Measurements from ENCODE around the gene TCF19.
A peak's percentile ranks its signal among the peaks of the same experiment; 100 is the strongest.
"Not testable (repeated sequence)": the region's sequence is repeated elsewhere in the genome, so short reads cannot be mapped to it uniquely, and the experiment has no call there.

The TCF19 gene

DNA sequence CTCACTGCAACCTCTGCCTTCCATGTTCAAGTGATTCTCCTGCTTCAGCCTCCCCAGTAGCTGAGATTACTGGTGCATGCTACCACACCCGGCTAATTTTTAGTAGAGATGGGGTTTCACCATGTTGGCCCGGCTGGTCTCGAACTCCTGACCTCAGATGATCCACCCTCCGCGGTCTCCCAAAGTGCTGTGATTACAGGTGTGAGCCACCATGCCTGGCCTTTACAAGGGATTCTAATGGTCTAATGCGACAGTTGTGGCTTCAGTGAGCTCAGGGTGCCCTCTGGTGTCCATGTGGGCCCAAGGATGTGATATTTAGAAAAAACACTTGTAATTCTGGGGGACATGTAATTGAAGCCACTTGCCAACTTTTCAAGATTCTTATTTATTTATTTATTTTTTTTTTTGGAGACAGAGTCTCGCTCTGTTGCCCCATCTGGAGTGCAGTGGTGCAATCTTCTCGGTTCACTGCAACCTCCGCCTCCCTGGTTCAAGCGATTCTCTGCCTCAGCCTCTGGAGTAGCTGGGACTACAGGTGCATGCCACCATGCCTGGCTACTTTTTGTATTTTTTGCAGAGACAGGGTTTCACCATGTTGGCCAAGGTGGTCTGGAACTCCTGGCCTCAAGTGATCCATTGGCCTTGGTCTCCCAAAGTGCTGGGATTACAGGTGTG, 34.2 kb downstream of the TCF19 start:
- H3K4me1 Mint-ChIP-seq: peaks cover 11 to 15% of the 10 kb centered on the region in 2 donors
- not testable (repeated sequence) for H3K9me3 Mint-ChIP-seq, H3K36me3 Mint-ChIP-seq, H3K27ac Mint-ChIP-seq, H3K4me3 Mint-ChIP-seq, H3K27me3 Mint-ChIP-seq
- ATAC-seq (replicated peaks) (peak; percentile 49 to 51), DNase-seq (peak; percentile 41)

DNA sequence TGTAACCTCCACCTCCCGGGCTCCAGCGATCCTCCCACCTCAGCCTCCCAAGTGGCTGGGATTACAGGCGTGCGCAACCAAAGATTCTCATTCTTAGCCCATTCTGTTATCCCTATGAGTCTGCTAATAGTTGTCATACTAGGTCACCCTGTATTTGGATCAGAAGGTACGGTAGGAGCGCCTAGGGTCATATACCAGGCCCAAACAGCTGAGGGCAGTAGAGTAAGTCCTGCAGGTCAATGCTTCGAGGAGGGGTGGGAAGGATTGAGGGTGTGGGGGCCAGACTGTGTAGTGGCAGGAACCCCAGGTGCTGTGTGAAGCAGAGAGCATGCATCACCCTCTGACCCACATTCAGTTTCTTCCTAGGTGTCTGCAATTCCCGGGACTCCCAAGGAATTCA, 34.8 kb downstream of the TCF19 start:
- H3K36me3 Mint-ChIP-seq: peaks cover 2 to 4% of the 10 kb centered on the region in 2 donors
- H3K4me3 Mint-ChIP-seq: no peak overlapping the region
- H3K4me1 Mint-ChIP-seq: peaks cover 14 to 17% of the 10 kb centered on the region in 2 donors
- DNase-seq: no peak
- H3K9me3 Mint-ChIP-seq: no peaks in the 10 kb centered on the region
- H3K27me3 Mint-ChIP-seq: no peaks in the 10 kb centered on the region
- ATAC-seq (replicated peaks): no peak
- no peak overlapping the region for H3K27ac Mint-ChIP-seq

DNA sequence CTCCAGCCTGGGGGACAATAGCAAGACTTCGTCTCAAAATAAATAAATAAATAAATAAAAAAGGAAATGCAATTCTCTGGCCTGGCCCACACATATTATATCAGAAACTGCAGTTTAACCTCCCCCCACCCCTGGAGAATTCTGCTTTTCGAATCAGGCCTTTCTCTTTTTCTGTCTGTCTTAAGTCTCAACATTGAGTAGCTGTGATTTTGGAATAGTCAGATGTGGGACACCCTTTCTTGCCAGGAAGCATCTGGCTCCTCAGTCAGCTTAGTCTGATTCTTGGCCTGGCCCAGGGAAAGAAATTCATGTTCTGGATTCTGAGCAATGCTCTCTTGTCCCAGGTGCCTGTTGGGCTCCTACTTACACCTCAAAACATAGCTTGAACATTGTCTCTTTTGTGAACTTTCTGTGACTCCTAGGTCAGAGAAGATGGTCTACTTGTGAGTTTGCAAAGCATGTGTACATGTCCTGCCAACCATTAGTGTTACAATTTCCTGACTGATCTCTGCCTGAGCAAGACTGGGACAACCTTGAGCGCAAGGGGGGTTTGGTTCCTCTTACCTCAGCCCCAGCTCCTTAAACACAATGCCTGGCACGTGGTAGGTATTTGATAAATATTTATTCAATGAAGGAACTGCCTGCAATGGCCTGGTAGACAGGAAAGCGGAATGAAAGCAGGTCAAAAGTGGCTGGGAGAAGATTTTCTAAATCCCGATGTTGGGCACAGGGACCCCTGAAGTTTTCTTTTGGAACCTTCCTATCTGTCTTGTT, 35.9 kb downstream of the TCF19 start:
- Mint-ChIP-seq H3K27ac (peak overlapping the region; percentile 39), H3K36me3 (peaks cover 2 to 4% of the 10 kb centered on the region in 2 donors), H3K4me3 (no peak overlapping the region), H3K4me1 (peaks cover 16 to 25% of the 10 kb centered on the region in 2 donors), H3K27me3 (no peaks in the 10 kb centered on the region), H3K9me3 (no peaks in the 10 kb centered on the region)
- ATAC-seq (replicated peaks): no peak
- no peak for DNase-seq

DNA sequence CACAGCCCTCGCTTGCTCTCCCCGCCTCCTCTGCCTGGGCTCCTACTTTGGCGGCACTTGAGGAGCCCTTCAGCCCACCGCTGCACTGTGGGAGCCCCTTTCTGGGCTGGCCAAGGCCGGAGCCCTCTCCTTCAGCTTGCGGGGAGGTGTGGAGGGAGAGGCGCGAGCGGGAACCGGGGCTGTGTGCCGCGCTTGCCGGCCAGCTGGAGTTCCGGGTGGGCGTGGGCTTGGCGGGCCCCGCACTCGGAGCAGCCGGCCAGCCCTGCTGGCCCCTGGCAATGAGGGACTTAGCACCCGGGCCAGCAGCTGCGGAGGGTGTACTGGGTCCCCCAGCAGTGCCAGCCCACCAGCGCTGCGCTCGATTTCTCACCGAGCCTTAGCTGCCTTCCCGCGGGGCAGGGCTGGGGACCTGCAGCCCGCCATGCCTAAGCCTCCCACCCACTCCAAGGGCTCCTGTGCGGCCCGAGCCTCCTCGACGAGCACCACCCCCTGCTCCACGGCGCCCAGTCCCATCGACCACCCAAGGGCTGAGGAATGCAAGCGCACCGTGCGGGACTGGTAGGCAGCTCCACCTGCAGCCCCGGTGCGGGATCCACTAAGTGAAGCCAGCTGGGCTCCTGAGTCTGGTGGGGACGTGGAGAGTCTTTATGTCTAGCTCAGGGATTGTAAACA, 37.1 kb downstream of the TCF19 start:
- Mint-ChIP-seq H3K4me1 (peaks cover 16 to 25% of the 10 kb centered on the region in 2 donors), H3K27ac (peak overlapping the region; percentile 37)
- not testable (repeated sequence) for H3K4me3 Mint-ChIP-seq; DNase-seq; H3K36me3 Mint-ChIP-seq; H3K27me3 Mint-ChIP-seq; H3K9me3 Mint-ChIP-seq; ATAC-seq (replicated peaks)

DNA sequence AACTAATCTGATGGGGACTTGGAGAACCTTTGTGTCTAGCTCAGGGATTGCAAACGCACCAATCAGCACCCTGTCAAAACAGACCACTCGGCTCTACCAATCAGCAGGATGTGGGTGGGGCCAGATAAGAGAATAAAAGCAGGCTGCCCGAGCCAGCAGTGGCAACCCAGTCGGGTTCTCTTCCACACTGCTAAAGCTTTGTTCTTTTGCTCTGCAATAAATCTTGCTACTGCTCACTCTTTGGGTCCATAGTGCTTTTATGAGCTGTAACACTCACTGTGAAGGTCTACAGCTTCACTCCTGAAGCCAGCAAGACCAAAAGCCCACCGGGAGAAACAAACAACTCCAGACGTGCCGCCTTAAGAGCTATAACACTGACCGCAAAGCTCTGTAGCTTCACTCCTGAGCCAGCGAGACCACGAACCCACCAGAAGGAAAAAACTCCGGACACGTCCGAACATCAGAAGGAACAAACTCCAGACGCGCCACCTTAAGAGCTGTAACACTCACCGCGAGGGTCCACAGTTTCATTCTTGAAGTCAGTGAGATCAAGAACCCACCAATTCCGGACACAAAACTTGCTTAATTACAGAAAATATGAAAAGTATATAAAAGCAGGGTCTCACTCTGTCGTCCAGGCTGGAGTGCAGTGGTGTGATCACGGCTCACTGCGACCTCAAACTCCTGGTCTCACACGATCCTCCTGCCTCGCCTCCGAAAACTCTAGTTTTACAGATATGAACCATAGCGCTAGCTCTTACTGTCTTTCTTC, 38.0 kb downstream of the TCF19 start:
- DNase-seq, H3K27me3 Mint-ChIP-seq, H3K36me3 Mint-ChIP-seq, H3K9me3 Mint-ChIP-seq: not testable (repeated sequence)
- peak overlapping the region; percentile 64 to 87 for H3K4me3 Mint-ChIP-seq
- peak overlapping the region; percentile 94 for H3K27ac Mint-ChIP-seq
- peak in 1 of 2 donors; percentile 0 for ATAC-seq (replicated peaks)
- peaks cover 19 to 31% of the 10 kb centered on the region in 2 donors for H3K4me1 Mint-ChIP-seq

DNA sequence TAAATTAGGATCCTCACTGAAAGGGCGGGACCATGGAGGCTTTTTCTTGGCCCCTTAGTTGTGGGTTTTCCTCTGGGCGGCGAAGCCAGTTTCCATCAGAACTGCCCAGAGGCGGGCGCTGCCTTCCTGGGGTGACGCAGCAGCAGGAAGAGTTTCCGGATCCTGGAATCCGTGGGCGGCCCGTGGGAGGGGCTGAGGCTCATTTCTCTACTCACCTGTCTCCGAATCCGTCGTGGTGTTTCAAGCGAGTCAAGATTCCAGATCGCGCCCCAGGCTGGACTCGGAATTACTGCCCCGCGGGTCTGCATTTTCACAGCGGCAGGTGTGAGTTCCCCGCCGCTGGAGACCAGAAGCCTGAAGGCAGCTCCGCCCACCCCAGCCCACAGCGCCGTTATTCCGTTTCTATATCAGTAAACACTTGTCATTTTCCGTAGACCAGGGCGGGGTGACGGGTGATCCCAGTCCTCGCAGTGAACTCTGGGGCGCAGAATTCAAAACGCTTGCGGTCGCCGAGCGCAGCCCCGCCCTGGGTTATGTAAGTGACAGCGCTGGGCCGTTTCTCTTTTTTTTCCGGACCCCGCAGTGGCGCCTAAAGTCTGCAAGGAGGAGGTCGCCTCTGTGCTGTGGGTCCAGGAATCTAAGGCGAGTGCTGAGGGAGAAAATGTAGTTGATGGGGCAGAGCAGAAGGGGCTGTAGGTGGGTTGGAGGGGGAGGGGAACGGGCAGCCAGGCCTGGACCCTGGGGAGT, 39.3 kb downstream of the TCF19 start:
- H3K4me3 Mint-ChIP-seq: peak overlapping the region; percentile 64 to 87
- H3K9me3 Mint-ChIP-seq: peaks cover 3% of the 10 kb centered on the region in 2 donors
- no peaks in the 10 kb centered on the region for H3K27me3 Mint-ChIP-seq
- ATAC-seq (replicated peaks) (peak; percentile 85 to 88), DNase-seq (peak; percentile 89)
- H3K36me3 Mint-ChIP-seq: peaks cover 2 to 9% of the 10 kb centered on the region in 2 donors
- peak overlapping the region; percentile 94 for H3K27ac Mint-ChIP-seq
- peaks cover 24 to 42% of the 10 kb centered on the region in 2 donors for H3K4me1 Mint-ChIP-seq

DNA sequence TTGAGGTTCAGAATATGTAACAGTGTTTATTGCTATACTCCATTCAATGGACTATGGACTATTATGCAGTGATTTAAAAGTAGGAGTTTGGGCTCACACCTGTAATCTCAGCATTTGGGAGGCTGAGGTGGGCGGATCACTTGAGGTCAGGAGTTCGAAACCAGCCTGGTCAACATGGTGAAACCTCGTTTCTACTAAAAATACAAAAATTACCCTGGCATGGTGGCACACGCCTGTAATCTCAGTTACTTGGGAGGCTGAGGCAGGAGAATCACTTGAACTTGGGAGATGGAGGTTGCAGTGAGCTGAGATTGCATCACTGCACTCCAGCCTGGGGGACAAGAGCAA, 40.7 kb downstream of the TCF19 start:
- not testable (repeated sequence) for H3K36me3 Mint-ChIP-seq; ATAC-seq (replicated peaks); H3K27me3 Mint-ChIP-seq; DNase-seq; H3K27ac Mint-ChIP-seq; H3K9me3 Mint-ChIP-seq
- Mint-ChIP-seq H3K4me1 (peaks cover 27 to 55% of the 10 kb centered on the region in 2 donors), H3K4me3 (peak overlapping the region in 1 of 2 donors; percentile 73)

DNA sequence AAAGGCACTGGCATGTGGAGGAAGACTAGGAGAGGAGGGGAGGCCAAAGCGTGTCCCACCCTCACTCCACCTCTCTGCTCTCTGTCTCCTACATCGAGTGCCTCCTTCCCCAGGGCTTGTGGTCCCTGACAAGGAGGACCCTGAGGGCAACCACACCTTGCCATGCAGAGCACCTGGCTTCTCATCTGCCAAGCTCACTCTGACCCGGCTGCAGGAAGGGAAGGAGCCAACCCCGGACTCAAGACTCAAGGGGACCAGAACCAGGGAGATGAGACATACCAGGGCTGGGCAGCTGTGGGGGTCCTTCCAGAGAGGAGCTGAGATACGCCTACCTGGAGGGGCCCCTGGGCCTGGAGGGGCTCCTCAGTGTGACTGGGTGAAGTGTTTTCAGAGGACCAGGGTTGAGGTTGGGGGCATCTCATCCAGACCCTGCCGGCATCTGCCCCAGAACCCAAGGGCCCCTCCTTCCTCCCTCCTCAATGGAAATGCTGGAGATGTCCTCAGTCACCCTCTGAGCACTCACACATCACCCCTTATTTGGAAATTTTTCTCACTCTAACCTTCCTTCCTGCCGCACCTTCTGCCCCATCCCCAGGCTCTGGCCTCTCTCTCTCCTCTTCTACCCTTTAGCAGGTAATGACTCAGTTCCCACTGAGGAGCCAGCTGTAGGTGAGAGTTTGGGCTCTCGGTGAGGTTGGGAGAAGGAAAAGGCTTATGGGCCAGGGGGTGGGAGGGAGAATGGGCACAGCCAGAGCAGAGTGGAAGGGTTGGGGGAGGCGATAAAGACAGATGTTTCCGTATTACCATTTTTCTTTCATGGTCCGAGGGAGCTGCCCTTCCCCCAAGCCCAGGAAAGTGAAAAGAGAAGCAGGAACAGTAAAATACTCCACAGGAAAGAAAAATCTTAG, 44.1 kb downstream of the TCF19 start:
- Mint-ChIP-seq H3K27me3 (no peaks in the 10 kb centered on the region), H3K27ac (peak overlapping the region; percentile 32), H3K4me3 (peak overlapping the region; percentile 53 to 90), H3K9me3 (peaks cover 3% of the 10 kb centered on the region in 2 donors), H3K4me1 (peaks cover 26 to 54% of the 10 kb centered on the region in 2 donors), H3K36me3 (peaks cover 0 to 4% of the 10 kb centered on the region in 2 donors)
- DNase-seq (no peak), ATAC-seq (replicated peaks) (no peak)

DNA sequence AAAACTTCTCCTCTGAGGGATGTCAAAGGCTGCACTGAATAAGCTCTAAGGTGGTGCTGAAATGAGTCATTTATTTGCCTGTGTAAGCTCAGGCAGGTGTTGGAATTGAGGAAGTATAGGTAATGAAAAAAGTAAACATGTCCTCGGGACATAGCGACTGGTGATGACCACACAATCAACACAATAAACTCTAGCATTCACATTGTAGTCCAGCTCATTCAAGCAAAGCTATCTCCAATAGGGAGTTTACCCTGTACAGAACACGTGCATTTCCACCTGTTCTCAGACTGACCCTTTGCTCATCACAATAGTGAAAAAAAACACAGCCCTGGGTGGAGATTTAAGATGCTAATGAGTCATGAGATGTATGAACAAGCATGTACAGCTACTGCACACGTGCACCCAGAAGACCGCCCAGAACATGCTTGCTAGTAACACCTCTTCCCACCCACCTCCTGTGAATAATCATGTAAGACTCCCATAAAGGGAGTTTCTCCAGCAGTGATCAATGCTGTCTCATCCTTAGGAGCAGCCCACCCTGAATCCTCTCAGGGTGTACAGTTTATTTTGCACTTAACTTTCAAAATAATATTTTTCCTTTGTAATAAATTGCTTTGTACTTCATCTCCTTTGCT, 45.1 kb downstream of the TCF19 start:
- H3K27me3 Mint-ChIP-seq: no peaks in the 10 kb centered on the region
- peak; percentile 79 to 82 for ATAC-seq (replicated peaks)

DNA sequence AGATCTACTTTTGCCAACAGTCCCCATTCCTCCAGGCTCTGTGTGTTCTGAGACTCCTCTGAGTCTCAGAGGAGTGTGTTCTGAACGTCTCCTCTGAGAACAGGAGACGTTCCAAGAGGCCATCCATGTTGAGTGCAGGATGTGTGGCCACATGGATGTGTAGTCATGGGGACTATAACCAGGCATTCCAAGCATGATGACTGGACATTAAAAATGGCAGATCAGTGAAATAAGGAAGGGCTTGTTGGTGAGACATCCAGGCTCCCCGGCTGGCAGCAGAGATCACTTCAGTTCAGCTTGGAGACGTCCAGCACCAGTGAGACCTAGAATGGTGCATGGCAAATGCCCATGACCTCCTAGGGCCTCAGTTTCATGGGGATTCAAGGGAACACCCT, 46.4 kb downstream of the TCF19 start:
- Mint-ChIP-seq H3K4me3 (peak overlapping the region; percentile 90 to 92), H3K9me3 (peaks cover 3% of the 10 kb centered on the region in 2 donors), H3K4me1 (peaks cover 26 to 40% of the 10 kb centered on the region in 2 donors), H3K27ac (peak overlapping the region; percentile 94), H3K27me3 (no peaks in the 10 kb centered on the region), H3K36me3 (peaks cover 0 to 4% of the 10 kb centered on the region in 2 donors)
- ATAC-seq (replicated peaks) (no peak), DNase-seq (no peak)

More for the DNA sequence above, 45.1 kb downstream of the TCF19 start:
- Mint-ChIP-seq H3K27ac (peak overlapping the region; percentile 94), H3K9me3 (peaks cover 3% of the 10 kb centered on the region in 2 donors), H3K4me3 (peak overlapping the region; percentile 90 to 92), H3K36me3 (peaks cover 0 to 4% of the 10 kb centered on the region in 2 donors), H3K4me1 (peaks cover 28 to 48% of the 10 kb centered on the region in 2 donors)
- DNase-seq: peak; percentile 51

DNA sequence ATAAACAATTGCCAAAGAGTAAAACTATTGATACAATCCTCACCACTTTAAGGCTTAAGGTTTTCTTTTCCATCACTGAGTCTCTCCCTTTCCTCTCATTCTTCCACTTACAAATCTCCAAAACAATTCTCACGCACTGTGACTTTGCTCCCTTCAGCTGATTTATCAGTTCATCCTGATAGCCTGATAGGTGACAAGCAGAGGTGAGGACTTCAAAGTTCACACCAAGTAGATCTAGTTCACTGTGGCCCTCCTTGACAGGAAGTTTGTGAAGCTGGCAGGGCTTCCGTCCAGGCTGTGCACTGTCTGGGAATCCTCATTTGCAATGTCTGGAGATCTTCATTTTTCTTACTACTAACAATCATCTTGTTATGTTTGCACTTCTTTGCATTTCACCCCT, 47.2 kb downstream of the TCF19 start:
- DNase-seq (no peak), ATAC-seq (replicated peaks) (no peak)
- no peak overlapping the region for H3K4me3 Mint-ChIP-seq
- H3K4me1 Mint-ChIP-seq: peaks cover 26 to 40% of the 10 kb centered on the region in 2 donors
- H3K27me3 Mint-ChIP-seq: no peaks in the 10 kb centered on the region
- H3K27ac Mint-ChIP-seq: no peak overlapping the region
- peaks cover 0 to 4% of the 10 kb centered on the region in 2 donors for H3K36me3 Mint-ChIP-seq
- peaks cover 3% of the 10 kb centered on the region in 2 donors for H3K9me3 Mint-ChIP-seq

DNA sequence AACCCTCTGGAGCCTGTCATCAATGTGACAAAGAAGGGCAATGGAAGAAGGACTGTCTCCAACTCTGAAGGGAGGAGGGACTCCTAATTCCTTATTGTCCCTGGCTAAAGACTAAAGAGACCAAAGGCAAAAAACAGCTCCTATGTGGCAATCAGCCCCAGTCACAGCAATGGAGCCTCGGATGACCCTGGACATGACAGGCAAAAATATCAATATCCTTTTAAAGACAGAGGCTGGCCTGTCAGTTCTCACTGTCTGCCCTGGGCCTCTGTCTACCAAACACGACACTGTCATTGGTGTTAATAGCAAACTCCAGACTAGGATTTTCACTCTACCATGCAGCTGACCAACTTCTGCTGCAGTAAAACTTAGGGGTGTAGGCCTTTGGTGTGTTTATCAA, 50.1 kb downstream of the TCF19 start:
- no peak for ATAC-seq (replicated peaks)
- Mint-ChIP-seq H3K4me3 (no peak overlapping the region), H3K9me3 (no peaks in the 10 kb centered on the region), H3K4me1 (peaks cover 12 to 16% of the 10 kb centered on the region in 2 donors), H3K27me3 (no peaks in the 10 kb centered on the region), H3K36me3 (no peaks in the 10 kb centered on the region), H3K27ac (no peak overlapping the region)
- DNase-seq: no peak
